MM.1S (cell line): ENCODE measurements around the gene CD226.

Source experiments
- CTCF ChIP-seq: fragments of 300-600 bp; sonication (generic); IDR thresholded peaks from 2 replicates; pipeline ENCODE4 v1.5.1; 2016; ENCODE audit warnings: antibody characterized with exemption, low read length, mixed read lengths
- EZH2 ChIP-seq: fragments of 300-600 bp; sonication (generic); optimal IDR thresholded peaks from 2 replicates; pipeline ENCODE3; 2017; ENCODE audit warnings: low read depth, mild to moderate bottlenecking, antibody characterized with exemption, low read length, mixed read lengths

- TF ChIP-seq CTCF: no peak
- TF ChIP-seq EZH2: no peak
Measured at GRCh38 chr18:69949538-69949936, 1.9 kb upstream of the CD226 start.
